RCC 7860 (cell line): ENCODE data around the gene ADGRE2.
"Not testable (repeated sequence)": the region's sequence is repeated elsewhere in the genome, so short reads cannot be mapped to it uniquely, and the experiment has no call there.

Experiments used
- DNase-seq: peaks from one replicate; pipeline ENCODE4 v3.0.0-alpha.2; 2015; ENCODE audit warnings: low spot score
- FAIRE-seq: peaks from 2 replicates; lab custom pipeline; 2012; peaks lifted over from hg19 to GRCh38; lab: Jason Lieb, UNC

The ADGRE2 gene

GRCh38 chr19:14778110-14778845 lies at the start of gene ADGRE2:
Gene ADGRE2 (minus strand): TSS chr19:14778560. CDS start chr19:14776756, 1,804 bp downstream.
- DNase-seq, FAIRE-seq: not testable (repeated sequence)

- FAIRE-seq (no peak), DNase-seq (no peak)
Measured at GRCh38 chr19:14826006-14826405, 47.6 kb upstream of the ADGRE2 start.

- DNase-seq, result no peak
- no peak for FAIRE-seq
Measured at GRCh38 chr19:14821937-14822336, 43.6 kb upstream of the ADGRE2 start.

- DNase-seq (no peak), FAIRE-seq (no peak)
Measured at GRCh38 chr19:14818588-14818987, 40.2 kb upstream of the ADGRE2 start.

GRCh38 chr19:14817052-14817451 lies 38.7 kb upstream of the ADGRE2 start:
- FAIRE-seq (no peak), DNase-seq (no peak)

- FAIRE-seq (no peak), DNase-seq (no peak)
Measured at GRCh38 chr19:14814982-14815652, 36.8 kb upstream of the ADGRE2 start.

- no peak for FAIRE-seq
Measured at GRCh38 chr19:14809272-14810057, 31.1 kb upstream of the ADGRE2 start.

GRCh38 chr19:14804765-14805164 lies 26.4 kb upstream of the ADGRE2 start:
- FAIRE-seq (no peak), DNase-seq (no peak)

More at GRCh38 chr19:14809272-14810057, 31.1 kb upstream of the ADGRE2 start:
- no peak for DNase-seq

- FAIRE-seq, result no peak
- DNase-seq, result no peak
Measured at GRCh38 chr19:14798760-14799159, 20.4 kb upstream of the ADGRE2 start.

GRCh38 chr19:14796021-14796420 lies 17.7 kb upstream of the ADGRE2 start:
- FAIRE-seq, result no peak
- DNase-seq, result no peak

- DNase-seq, result no peak
- FAIRE-seq, result no peak
Measured at GRCh38 chr19:14795078-14795721, 16.8 kb upstream of the ADGRE2 start.

- not testable (repeated sequence) for DNase-seq, FAIRE-seq
Measured at GRCh38 chr19:14792250-14792649, 13.9 kb upstream of the ADGRE2 start.

- FAIRE-seq (no peak), DNase-seq (no peak)
Measured at GRCh38 chr19:14786421-14786851, 8.1 kb upstream of the ADGRE2 start.

- peak; percentile 66 for DNase-seq
- not testable (repeated sequence) for FAIRE-seq
Measured at GRCh38 chr19:14785102-14785793, 6.9 kb upstream of the ADGRE2 start.

- FAIRE-seq, result not testable (repeated sequence)
- peak; percentile 27 for DNase-seq
Measured at GRCh38 chr19:14784730-14785101, 6.4 kb upstream of the ADGRE2 start.

GRCh38 chr19:14783410-14783998 lies 5.1 kb upstream of the ADGRE2 start:
- FAIRE-seq, DNase-seq: not testable (repeated sequence)

- DNase-seq, result no peak
- no peak for FAIRE-seq
Measured at GRCh38 chr19:14782626-14783409, 4.5 kb upstream of the ADGRE2 start.

- DNase-seq, FAIRE-seq: not testable (repeated sequence)
Measured at GRCh38 chr19:14781713-14782536, 3.6 kb upstream of the ADGRE2 start.
